GM12892 (cell line): ENCODE results near the gene GPAT3.

ENCODE experiments used
- POLR2A ChIP-seq: IDR thresholded peaks from 2 replicates; pipeline ENCODE4 v1.6.1; 2011; ENCODE audit warnings: low read depth, low read length, control low read depth
- POLR2AphosphoS5 ChIP-seq: IDR thresholded peaks from 2 replicates; pipeline ENCODE4 v1.6.1; 2011; ENCODE audit warnings: low read depth, low read length, control low read depth
- TAF1 ChIP-seq: IDR thresholded peaks from 2 replicates; pipeline ENCODE4 v1.6.1; 2011; ENCODE audit warnings: low read depth, mild to moderate bottlenecking, control low read depth, low read length, borderline replicate concordance

- no peak for TF ChIP-seq TAF1
- TF ChIP-seq POLR2AphosphoS5, result no peak
- no peak for TF ChIP-seq POLR2A
Observed at GRCh38 chr4:83542225-83542624, 6.3 kb downstream of the GPAT3 start.
